HG03159 (cell line): ENCODE results near the gene SH3RF1.
"Not testable (repeated sequence)": the region's sequence is repeated elsewhere in the genome, so short reads cannot be mapped to it uniquely, and the experiment has no call there.

Experiments used
- ATAC-seq: cut with Tn5 transposase; IDR thresholded peaks from one replicate; pipeline ENCODE4 v1.9.1; 2021; ENCODE audit warnings: mild to moderate bottlenecking, moderate library complexity; ENCODE audit not compliant: unreplicated experiment

Gene SH3RF1

DNA sequence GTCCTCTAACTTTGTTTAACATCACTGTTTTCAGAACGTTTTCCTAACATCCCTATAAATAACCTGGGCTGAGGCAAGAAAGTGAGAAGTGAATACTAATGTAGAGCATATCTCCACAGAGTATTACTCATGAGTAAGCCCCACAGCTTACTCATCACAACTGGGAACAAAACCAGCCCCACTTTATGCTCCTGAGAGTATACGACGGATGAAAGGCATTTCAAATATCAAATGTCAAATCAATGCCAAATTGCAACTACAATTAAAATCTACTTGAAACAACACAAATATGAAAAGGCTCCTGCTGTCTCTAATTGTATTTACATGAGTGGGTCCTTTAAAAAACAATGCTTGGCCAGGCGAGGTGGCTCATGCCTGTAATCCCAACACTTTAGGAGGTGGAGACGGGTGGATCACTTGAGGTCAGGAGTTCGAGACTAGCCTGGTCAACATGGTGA, 41.2 kb downstream of the SH3RF1 start:
- ATAC-seq: no peak

DNA sequence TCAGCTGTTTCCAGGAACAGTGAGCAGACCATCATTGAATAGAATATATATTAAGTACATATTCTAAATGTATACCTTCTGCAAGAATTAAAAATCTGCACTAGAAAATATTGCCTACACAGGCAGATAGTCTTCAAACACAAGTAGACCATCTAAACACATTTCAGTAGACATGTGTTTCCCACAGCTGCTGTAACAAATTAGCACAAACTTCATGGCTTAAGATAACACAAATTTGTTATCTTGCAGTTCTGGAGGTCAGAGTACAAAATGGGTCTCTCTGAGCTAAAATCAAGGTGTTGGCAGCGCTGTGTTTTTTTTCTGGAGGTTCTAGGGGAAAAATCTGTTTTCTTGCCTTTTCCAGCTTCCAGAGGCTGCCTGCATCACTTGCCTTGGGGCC, 42.7 kb downstream of the SH3RF1 start:
- ATAC-seq: no peak

DNA sequence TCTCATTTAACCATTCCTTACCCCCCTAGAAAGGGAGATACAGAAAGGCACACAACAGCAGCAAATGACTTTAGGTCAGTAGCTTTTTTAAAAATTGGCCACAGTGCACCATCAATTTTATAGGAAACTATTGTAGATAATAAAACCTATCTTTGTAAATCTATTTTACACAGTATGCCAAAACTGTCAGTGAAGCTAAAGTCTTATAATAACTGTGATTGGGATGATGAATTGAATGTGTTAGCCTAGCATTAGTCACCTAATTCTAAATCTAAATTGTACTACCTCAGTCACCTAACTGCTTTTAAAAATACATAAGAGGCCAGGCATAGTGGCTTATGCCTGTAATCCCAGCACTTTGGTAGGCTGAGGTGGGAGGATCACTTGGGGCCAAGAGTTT, 44.2 kb downstream of the SH3RF1 start:
- no peak for ATAC-seq

DNA sequence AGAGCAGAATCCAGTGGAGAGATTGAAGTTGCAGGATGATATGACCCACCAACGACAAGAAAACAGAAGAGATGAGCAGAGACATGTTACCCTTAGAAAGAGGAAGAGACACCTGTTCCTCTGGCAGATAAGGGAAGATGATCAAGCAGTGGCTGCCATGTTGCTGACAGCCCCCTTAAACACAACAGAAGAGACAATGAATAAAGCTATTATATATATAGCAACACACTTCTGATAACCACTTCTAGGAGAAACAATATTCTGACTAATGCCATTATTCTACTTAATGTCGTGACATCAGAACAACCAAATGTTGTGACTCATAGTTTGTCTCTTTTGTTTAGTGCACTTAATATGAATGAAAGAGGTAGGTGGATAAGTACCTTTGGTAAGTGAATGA, 44.9 kb downstream of the SH3RF1 start:
- ATAC-seq: peak; percentile 54

DNA sequence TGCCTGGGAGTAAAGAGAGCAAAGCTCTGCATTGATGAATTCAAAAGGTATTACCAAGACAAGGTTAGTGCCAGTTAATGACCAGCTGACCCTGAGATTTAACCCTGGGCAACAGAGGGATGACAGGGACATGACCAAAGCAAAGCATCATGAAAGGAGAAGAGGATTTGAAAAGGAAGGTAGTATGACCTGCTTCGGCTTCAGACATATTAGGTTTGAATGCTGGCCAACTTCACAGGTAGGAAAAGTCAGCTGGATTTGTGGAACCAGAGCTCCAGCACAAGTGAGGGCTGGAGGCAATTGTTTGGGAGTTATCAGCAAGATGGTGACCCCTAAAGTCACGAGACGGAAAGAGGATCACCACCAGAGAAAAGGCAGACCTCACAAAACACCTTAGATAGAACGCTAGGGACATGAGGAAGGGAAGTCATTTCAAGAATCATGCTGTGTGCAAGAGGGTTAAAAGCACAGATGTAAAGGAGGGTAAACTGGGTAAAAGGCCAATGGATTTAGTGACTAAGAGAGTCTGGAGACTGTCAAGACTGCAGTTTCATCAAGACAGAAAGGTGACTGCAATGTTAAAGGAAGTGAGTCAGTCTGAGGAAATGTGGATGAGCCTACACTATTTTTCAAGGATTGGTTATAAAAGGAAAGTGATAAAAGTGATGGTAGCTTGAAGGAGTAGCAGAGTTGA, 45.6 kb downstream of the SH3RF1 start:
- ATAC-seq: peak; percentile 52

DNA sequence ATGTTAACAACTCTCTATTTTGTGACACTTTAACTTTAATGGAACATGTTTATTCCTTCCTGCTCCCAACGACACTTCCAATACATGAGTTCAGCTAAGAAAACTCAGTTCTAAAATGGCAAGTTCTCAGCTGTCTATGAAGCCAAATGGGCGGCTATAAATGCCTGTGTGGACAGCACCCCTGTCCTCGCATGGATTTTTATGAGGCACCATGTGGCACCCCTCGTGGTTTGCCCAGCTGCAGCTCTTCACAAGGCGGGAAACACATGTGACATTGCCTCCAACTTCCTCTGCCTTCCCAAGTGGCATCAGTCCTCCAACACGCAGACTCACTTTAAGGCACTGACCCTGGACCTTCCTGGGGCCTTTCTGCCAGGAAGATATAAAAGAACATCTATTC, 48.0 kb downstream of the SH3RF1 start:
- no peak for ATAC-seq

DNA sequence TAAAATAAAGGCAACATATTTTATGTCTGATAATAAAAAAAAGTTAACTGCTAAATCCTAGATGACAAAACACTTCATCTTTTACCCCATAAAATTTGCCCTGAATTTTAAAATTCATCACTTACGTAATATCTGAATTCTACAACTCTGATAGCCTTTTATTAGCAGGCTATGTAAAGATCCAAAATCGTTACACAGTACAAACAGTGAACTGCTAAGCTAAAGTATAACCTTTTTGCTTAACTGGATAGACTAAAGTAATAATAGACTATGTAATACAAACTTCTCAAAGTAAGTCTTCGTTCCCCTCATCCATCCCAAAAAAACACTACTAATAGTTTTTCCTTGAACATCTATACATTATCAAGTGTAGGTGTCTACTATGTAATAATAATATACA, 49.1 kb downstream of the SH3RF1 start:
- no peak for ATAC-seq

DNA sequence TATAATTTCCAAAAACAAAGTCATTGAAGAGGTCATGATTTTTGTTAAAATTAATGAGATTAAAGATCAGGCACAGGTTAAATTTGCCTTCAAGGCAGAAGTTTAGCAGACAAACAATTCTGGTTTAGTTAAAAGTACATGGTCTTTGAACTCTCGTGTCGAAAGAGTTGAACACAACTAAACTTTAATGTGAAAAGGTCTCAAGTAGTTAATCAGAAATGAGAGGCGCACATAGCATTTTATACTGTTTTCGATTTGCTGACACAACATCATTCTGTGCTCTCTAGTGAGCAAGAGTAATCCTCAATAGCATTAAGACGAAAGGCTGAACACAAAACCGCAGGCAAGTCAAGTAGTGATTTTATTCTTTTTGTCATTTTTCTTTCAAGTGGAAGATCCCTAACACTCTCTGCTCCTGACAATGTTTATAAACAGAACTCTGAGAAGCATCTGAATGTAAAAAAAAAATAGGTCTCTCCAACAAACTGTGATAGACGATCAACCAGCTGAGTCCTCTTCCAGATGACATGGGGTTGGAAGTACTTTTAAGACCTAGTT, 49.8 kb downstream of the SH3RF1 start:
- ATAC-seq: no peak

DNA sequence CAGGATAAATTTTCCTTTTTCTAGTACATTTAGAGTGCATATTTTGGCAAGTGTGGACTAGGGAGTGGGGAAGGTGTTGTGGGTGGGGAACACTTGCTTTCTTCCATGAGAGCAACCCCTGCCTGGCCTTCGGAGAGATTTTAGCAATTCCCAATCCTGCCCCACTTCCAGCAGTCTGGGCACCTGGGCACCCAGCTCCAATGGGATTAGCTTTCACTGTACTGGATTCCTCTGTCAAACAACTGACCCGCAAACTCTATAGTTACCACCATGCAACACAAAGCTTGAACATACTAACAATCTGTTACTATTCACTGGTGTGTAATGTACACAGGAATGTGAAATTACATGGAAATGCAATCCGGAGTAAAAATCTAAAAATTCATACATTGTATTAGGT, 50.3 kb downstream of the SH3RF1 start:
- no peak for ATAC-seq

DNA sequence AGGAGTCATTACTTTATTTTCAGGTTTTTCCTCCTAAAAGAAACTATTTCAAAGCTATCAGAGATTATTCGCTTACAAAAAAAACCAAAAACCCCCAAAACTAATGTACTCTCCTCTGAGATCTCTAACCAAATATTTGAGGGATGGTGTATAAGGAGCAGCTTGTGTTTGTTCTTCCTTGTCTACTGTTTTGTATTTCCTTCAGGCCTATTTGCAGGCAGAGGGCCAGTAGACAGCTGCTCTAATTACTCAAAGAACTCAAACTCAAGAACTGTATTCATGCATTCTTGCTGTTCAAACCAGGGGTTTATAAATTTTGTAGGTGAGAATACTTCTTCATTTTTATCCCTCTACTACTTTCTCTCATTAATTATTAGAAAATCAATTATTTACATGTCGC, 51.3 kb downstream of the SH3RF1 start:
- no peak for ATAC-seq

DNA sequence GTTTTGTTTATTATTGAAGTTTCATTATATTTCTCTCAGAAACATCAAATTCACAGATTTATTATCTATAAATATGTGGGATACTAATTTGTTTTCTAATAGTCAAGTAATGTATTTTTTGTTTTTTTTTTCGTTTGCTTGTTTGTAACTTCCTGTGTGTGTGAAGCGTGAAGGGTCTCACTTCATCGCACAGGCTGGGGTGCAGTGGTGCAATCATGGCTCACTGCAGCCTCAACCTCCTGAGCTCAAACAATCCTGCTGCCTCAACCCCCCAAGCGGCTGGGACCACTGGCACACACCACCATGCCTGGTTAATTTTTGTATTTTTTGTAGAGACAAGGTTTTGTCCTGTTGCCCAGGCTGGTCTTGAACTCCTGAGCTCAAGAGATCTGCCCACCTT, 55.1 kb downstream of the SH3RF1 start:
- ATAC-seq: peak; percentile 46

DNA sequence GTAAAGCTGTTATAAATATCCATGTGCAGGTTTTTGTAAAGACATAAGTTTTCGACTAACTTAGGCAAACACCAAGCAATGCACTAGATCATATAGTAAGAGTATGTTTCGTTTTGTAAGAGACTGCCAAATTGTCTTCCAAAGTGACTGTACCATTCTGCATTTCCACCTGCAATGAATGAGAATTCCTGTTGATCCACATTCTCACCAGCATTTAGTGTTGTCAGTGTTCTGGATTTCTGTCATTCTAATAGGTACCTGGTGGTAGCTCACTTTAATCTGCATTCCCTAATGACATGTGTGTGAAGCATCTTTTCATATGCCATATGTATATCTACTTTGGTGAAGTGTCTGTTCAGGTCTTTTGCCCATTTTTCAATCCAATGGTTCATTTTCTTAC, 57.8 kb downstream of the SH3RF1 start:
- ATAC-seq: no peak

DNA sequence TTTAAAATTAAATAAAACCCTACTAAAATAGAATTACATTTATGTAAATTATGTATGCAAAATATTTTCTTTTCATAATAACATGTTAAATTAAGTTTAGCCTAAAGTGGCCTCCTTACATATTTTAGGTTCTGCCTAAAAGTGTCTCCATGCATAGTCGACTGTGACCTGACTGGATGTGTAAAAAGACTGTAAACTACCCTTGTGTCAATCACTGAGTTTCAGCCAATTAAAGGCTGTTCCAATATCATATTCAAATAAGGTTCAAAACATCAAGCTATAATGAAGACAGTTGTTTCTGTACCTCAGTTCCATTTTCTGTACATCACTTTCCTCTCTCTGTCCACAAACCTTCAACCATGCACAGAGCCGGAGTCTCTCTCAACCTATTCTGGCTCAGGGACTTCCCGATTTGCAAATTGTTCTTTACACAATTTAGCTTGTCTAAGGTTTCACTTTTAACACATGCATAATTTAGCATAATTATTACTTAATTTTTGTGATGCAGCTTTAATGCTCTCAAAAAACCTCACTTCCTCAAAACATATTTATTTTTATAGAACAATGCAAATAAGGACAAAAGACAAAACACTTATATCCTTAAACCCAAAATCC, 60.1 kb downstream of the SH3RF1 start:
- ATAC-seq: peak; percentile 92

DNA sequence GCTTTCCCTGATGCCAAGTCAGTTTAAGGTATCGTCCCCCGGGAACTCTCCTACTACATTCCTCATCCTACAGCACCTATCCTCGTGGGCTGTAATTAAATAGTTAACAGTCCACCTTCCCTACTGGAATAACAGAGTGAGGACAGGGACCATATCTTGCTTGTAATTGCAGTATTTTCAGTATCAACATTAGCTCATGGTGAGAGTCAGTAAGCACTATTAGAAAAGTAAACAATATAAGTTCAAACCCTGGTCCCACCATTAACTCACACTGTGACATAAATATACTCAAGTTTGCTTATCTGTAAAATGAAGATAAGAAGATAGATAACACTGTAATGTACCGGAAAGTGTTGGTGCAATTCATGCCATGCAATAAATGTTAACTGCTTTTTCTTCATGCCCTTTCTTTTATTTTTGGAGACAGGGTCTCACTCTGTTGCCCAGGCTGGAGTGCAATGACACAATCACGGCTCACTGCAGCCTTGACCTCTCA, 61.3 kb downstream of the SH3RF1 start:
- no peak for ATAC-seq

DNA sequence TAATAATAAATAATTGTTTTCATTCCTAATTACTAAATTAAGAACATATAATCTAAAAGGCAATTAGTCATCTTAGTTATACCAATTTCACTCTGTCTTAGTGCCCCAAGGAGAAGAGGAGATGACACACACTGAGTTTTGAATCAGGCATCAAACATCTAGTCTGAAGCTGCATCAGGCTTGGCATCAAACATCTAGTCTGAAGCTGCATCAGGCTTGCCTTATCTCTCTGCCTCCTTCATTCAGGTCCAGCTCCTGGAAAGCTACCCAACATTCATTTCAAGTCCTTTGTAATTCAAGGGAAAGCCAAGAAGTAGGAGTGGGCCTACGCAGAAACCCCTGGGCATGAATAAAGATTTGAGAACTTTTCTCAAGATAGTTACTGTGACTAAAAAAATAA, 62.2 kb downstream of the SH3RF1 start:
- ATAC-seq: no peak

DNA sequence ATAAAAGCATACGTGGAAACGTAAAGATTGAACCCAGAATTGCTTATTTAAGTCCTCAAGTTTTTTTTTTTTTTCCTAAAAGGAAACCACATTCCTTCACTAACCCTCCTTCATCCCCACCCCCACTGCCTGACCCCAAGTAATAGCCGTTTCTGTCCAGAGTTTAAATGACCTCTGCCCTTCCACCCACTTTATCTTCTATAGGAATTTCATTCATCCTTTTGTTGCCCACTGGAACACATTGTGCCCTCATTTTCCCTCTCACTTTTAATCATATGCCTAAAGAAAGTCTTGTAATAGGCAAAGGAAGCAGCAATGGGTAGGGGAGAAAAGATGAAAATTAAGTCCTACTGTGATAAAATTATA, 62.7 kb downstream of the SH3RF1 start:
- ATAC-seq: no peak

DNA sequence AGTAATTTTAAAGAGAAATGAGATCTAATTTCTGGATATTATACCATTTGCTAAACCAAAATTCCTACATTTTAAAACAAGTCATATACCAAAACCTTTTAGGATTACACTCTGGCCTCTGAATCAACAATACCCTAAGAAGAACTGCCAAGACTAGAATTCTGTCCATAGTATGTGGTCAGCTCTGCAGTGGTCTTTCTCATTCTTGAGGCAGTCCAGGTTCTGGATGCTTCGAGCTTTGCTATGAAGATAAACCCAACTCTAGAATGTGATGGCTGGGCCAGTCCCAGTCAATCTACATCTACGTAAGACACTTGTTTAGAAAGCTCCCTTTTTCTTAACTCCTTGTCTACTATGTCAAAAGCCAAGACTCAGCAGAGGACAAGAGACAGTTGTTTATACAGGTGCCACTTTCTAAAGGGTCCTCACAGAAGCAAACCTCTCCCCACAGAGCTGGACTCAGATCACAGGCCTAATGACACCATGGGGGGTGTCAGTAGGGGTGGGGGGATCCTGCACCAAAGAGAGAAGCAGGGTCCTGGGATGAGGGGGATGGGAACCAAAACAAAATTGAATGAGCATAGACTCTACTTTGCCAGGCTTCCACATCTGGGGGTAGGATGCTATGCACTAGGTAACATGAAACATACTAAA, 63.2 kb downstream of the SH3RF1 start:
- no peak for ATAC-seq

DNA sequence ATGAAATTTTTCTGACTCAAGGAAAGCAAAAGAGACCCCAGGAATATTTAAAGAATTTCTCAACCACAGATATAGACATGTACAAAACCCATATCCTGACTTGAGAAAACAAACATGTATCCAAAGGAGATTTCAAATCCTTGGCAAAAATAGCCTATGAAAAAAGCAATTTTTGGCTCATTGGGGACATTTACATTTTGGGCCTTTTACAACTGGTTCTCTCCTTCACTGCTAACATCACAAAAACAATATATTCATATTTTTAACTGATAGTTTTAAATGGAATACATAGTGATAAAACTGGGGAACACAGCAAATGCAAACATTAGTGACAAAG, 65.0 kb downstream of the SH3RF1 start:
- no peak for ATAC-seq

DNA sequence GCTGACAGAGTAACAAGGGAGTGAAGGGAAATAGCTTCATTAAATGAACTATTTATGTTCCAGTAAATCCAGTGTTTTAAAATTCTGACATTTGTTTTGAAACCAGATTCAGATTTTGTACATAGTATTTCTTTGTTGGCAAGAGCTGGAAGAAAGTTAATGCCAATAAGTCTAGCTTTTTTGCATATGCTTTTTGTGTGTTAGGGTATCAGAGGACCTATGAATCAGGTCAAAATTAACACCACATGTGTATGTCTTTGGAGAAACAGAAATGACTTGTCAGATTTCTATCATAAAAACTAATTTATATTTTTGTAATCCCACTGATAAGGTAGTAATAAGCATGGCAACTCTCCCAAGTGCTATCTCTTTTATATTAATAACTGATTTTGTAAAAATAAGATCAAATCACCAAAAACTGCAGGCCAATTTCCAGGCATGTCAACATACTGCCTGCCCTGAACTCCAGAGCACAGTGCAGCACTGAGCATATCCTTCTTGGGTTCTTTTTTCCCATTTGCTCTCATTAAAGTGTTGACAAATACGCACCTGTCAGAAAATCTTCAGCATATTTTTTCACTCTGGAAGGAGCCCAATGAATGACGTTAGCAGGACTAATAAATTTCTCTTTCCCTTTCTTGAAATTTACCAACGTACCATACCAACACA, 65.5 kb downstream of the SH3RF1 start:
- no peak for ATAC-seq

DNA sequence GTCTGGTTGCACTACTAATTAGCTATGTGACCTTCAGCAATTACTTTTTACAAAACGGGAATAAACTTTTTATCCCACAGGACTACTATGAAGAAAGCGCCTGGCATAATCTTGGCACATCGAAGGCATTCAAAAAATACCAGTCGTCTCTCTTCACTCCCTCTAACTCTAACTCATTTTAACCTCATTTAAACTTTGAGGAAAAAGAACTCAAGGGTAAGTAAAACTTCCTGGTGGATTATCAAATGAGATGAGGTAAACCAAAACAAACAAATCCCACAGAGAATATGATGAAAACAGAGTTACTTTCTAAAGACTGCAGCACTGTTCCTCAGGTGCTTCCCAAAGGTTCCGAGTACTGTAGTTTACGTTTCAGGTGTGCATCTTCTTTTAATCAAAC, 66.9 kb downstream of the SH3RF1 start:
- ATAC-seq: no peak

DNA sequence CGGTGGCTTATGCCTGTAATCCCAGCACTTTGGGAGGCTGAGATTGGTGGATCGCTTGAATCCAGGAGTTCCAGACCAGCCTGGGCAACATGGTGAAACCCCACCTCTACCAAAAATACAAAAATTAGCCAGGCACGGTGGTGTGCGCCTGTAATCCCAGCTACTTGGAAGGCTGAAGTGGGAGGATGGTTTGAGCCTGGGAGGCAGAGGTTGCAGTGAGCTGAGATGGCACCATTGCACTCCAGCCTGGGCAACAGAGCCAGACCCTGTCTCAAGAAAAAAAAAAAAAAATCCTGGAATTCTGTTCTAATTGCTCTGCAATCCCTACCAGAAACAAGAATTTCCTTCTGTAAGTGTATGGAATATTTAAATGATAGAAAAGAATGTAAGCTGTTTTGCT, 67.5 kb downstream of the SH3RF1 start:
- ATAC-seq: not testable (repeated sequence)

DNA sequence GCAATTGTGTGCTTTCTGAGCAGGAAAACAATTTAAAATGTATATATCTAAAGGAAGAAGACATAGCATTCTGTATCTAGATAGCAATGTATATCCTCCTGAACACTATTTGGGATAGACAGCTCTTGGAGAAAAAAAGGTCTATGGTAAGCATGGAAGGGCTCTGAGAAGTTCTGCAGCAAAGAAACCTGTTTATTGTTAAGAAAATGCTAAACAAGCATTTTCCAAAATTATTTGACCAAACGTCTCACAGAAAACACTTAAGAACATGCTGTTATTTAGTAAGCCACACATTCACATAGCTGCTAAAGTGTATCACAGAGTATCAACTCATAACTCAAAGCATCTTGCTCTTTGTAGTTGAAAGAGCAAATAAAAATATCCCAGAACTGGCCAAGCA, 67.9 kb downstream of the SH3RF1 start:
- no peak for ATAC-seq
